K562 (cell line): ENCODE results near the gene KCNJ12. TPM values are rescaled to one million over a fixed set of nuclear protein-coding genes. Genes with fewer than 3 reads are reported as not detected.

Experiments
- ATAC-seq: fragments of 200-7000 bp; cut with Tn5 transposase; 3 replicates; pipeline ENCODE4 v1.9.1; 2020; ENCODE audit warnings: moderate library complexity
- BruUV-seq: library from RNA; stranded (reverse); fragments of 400-500 nt; replicated peaks from 2 replicates; lab custom pipeline; 2021; lab: Mats Ljungman, UMichigan
- CTCF ChIA-PET: fragments of 300-600 bp; formaldehyde crosslinking; extraction: SDS; loops from one replicate; lab custom pipeline; 2021; ENCODE audit warnings: low intra/inter-chr PET ratio; lab: Yijun Ruan, JAX
- POLR2A ChIA-PET: fragments of 300-600, 350-650 bp; sonication (Branson Sonifier 250); formaldehyde crosslinking; extraction: SDS; loops from one replicate; lab custom pipeline; 2021; ENCODE audit warnings: antibody characterized with exemption, inconsistent platforms; lab: Yijun Ruan, JAX
- DNase-seq, 4 experiments: peaks; one replicate each; pipeline versions ENCODE4 v3.0.0 to v3.0.0-alpha.2; 2011 to 2018; ENCODE audit warnings: low spot score in 3 of 4, mixed read lengths in 3 of 4; ENCODE audit errors: extremely low read depth in 1 of 4
- FAIRE-seq: peaks from 2 replicates; lab custom pipeline; 2011; peaks lifted over from hg19 to GRCh38; lab: Jason Lieb, UNC
- H2AFZ ChIP-seq: 2 replicates; pipeline ENCODE4 v1.6.0; 2011; ENCODE audit warnings: low read depth, low read length, control low read depth, inconsistent platforms
- H3K27ac ChIP-seq: fragments of 200-600 bp; 3 replicates; pipeline ENCODE4 v1.8.0; 2011; ENCODE audit warnings: low read depth, mild to moderate bottlenecking, control low read depth, inconsistent platforms, low read length, moderate library complexity, mixed read lengths; ENCODE audit errors: extremely low read depth
- H3K27me3 ChIP-seq, 2 experiments: fragments of 300-600 bp in 1 of 2; 2 replicates in 1 of 2; 3 replicates in 1 of 2; pipeline versions ENCODE4 v1.6.0 to v1.8.0; 2011; ENCODE audit warnings: inconsistent platforms in 2 of 2, low read length in 2 of 2, mild to moderate bottlenecking in 1 of 2, mixed read lengths in 1 of 2, moderate library complexity in 1 of 2; ENCODE audit not compliant: control insufficient read depth in 2 of 2, insufficient read depth in 2 of 2
- H3K36me3 ChIP-seq: fragments of 300-600 bp; 3 replicates; pipeline ENCODE4 v1.8.0; 2011; ENCODE audit warnings: mild to moderate bottlenecking, low read length, inconsistent platforms; ENCODE audit not compliant: control insufficient read depth, insufficient read depth
- H3K4me1 ChIP-seq, 2 experiments: fragments of 200-600 bp in 1 of 2; replicated peaks in 1 of 2; 2 replicates in 1 of 2; 3 replicates in 1 of 2; pipeline versions ENCODE4 v1.5.1 to v1.8.0; 2011; ENCODE audit warnings: inconsistent platforms in 2 of 2, low read length in 2 of 2, mild to moderate bottlenecking in 1 of 2, mixed read lengths in 1 of 2, moderate library complexity in 1 of 2; ENCODE audit not compliant: control insufficient read depth in 2 of 2, insufficient read depth in 2 of 2
- H3K4me2 ChIP-seq: 2 replicates; pipeline ENCODE4 v1.6.1; 2011; ENCODE audit warnings: low read length, control low read depth, inconsistent platforms, mixed read lengths; ENCODE audit not compliant: insufficient read depth
- H3K4me3 ChIP-seq: fragments of 200-600 bp; sonication (generic), shearing (Covaris generic); 2 replicates; pipeline ENCODE4 v1.5.1; 2016; ENCODE audit warnings: control low read depth, inconsistent platforms
- H3K79me2 ChIP-seq: fragments of 200-600 bp; 3 replicates; pipeline ENCODE4 v1.8.0; 2011; ENCODE audit warnings: low read length, inconsistent platforms; ENCODE audit not compliant: control insufficient read depth, insufficient read depth
- H3K9ac ChIP-seq, 2 experiments: 2 replicates each; pipeline versions ENCODE4 v1.6.0 to v1.6.1; 2011; ENCODE audit warnings: low read depth in 2 of 2, low read length in 2 of 2, control low read depth in 1 of 2, inconsistent platforms in 1 of 2, mild to moderate bottlenecking in 1 of 2, mixed read lengths in 1 of 2; ENCODE audit not compliant: insufficient read depth in 1 of 2
- H3K9me1 ChIP-seq: one replicate; pipeline ENCODE4 v1.6.0; 2011; ENCODE audit warnings: inconsistent platforms, mild to moderate bottlenecking, low read length, moderate library complexity; ENCODE audit not compliant: control insufficient read depth, insufficient read depth
- H3K9me3 ChIP-seq: replicated peaks from 2 replicates; pipeline ENCODE4 v1.5.1; 2011; ENCODE audit warnings: low read depth, low read length, inconsistent platforms; ENCODE audit not compliant: control insufficient read depth, insufficient read depth
- H4K20me1 ChIP-seq: replicated peaks from 2 replicates; pipeline ENCODE4 v1.6.1; 2011; ENCODE audit warnings: low read length, inconsistent platforms, mixed read lengths; ENCODE audit not compliant: control insufficient read depth, insufficient read depth
- ARNT ChIP-seq, 2 experiments: fragments of 450-650 bp; IDR thresholded peaks; 2 replicates each; pipeline ENCODE4 v1.6.1; 2016; ENCODE audit warnings: mild to moderate bottlenecking in 1 of 2
- BCL6 ChIP-seq: fragments of 250-450 bp; sonication (Bioruptor Pico); IDR thresholded peaks from 2 replicates; pipeline ENCODE4 v1.4.0; 2020
- E2F4 ChIP-seq: sonication (generic); formaldehyde crosslinking; IDR thresholded peaks from 2 replicates; pipeline ENCODE4 v1.8.0; 2022; ENCODE audit warnings: mild to moderate bottlenecking, low read depth, missing genetic modification reagents
- KHSRP ChIP-seq: fragments of 450-650 bp; IDR thresholded peaks from 2 replicates; pipeline ENCODE4 v1.6.1; 2017
- RBM25 ChIP-seq: fragments of 200-400 bp; formaldehyde crosslinking; IDR thresholded peaks from 2 replicates; pipeline ENCODE4 v1.6.1; 2018; ENCODE audit warnings: low read length, low read depth, moderate library complexity; ENCODE audit not compliant: severe bottlenecking
- TAL1 ChIP-seq: fragments of 450-650 bp; IDR thresholded peaks from 2 replicates; pipeline ENCODE4 v1.6.1; 2016; ENCODE audit warnings: mild to moderate bottlenecking
- ZBTB1 ChIP-seq: sonication (generic); formaldehyde crosslinking; IDR thresholded peaks from 2 replicates; pipeline ENCODE4 v1.8.1; 2023; ENCODE audit warnings: missing genetic modification reagents, low read depth, mild to moderate bottlenecking, borderline replicate concordance
- ZNF354B ChIP-seq: fragments of 250-450 bp; sonication (Bioruptor Pico); IDR thresholded peaks from 2 replicates; pipeline ENCODE4 v1.4.0; 2020
- ZNF76 ChIP-seq: fragments of 250-450 bp; sonication (Bioruptor Pico); IDR thresholded peaks from 2 replicates; pipeline ENCODE4 v1.4.0; 2020; ENCODE audit warnings: mild to moderate bottlenecking, moderate library complexity, borderline replicate concordance
- WGBS: fragments of 100-300 bp; shearing (Covaris generic); methylation state at CpG from one replicate; pipeline ENCODE4 v1.1.6; 2016; ENCODE audit warnings: low coverage, mixed read lengths; ENCODE audit not compliant: insufficient coverage; ENCODE audit errors: missing lambda C conversion rate; 5-methylcytosine and 5-hydroxymethylcytosine counted together
- in situ Hi-C: fragments of 300-500 bp; cut with MboI; formaldehyde crosslinking; loops from 4 replicates; pipeline ENCODE4 v1.15.0; 2018; ENCODE audit warnings: inconsistent platforms, mixed read lengths
- intact Hi-C: fragments of 100-400 bp; cut with micrococcal nuclease; formaldehyde crosslinking; loops from 2 replicates; pipeline ENCODE4 v1.14.2; 2022
- polyA plus RNA-seq, 8 experiments: library from polyadenylated mRNA; depleted of rRNA in 4 of 8; stranded (reverse) in 5 of 8; unstranded in 3 of 8; fragments of >200 nt; fragmentation: Nextera tagmentation in 2 of 8; fragmentation: Illumina TruSeq in 1 of 8; extraction: Ambion mirVana in 2 of 8; extraction: Trizol in 1 of 8; gene quantifications; 2 replicates each; pipeline versions ENCODE4 v1.2.1 to v1.2.3, GENCODE V29; 2011 to 2014; ENCODE audit warnings: inconsistent platforms in 1 of 8, missing spikeins in 1 of 8
- total RNA-seq, 7 experiments: library from RNA; depleted of rRNA in 6 of 7; stranded (reverse); fragments of >200 nt in 6 of 7; fragmentation: Illumina TruSeq in 2 of 7; extraction: Trizol in 2 of 7; gene quantifications; 2 replicates each; pipeline versions ENCODE4 v1.2.1 to v1.2.3, GENCODE V29; 2011 to 2021; ENCODE audit warnings: low replicate concordance in 1 of 7

KCNJ12 gene
- total and polyA plus RNA-seq, 9 of the 15 experiments (the other 6 are each of a cell fraction or from before 2014, with no cell fraction given): 0.02 TPM; not detected in 8

- Histone ChIP-seq H3K4me3 (no peak overlapping the region), H3K36me3 (no peaks in the 10 kb centered on the region), H3K9me3 (no peaks in the 10 kb centered on the region), H4K20me1 (no peaks in the 10 kb centered on the region; the same call in none of the 2 replicates), H3K79me2 (no peaks in the 10 kb centered on the region), H3K9ac (no peak overlapping the region), H3K27me3 (peaks cover 0 to 44% of the 10 kb centered on the region in 2 experiments; a peak in 3 of 5 replicates), H3K4me1 (peaks cover 0 to 23% of the 10 kb centered on the region in 2 experiments; a peak in 2 of 5 replicates), H3K27ac (no peak overlapping the region), H3K4me2 (no peak overlapping the region), H2AFZ (no peak overlapping the region), H3K9me1 (no peaks in the 10 kb centered on the region)
- WGBS: 10% methylated on average over 5 of the region's 8 CpGs
- FAIRE-seq: no peak
- CTCF ChIA-PET: no interaction called here
- in situ Hi-C loops (no loop called here), intact Hi-C loops (no loop called here)
- DNase-seq: no peak
- TF ChIP-seq KHSRP: no peak
- peak; percentile 74 for TF ChIP-seq RBM25
- POLR2A ChIA-PET: interaction anchor here (0.9 kb wide), 1 partner anchor 23 kb away, joined by 3 read pairs; no protein-coding TSS in a partner anchor
- no peak for ATAC-seq
- BruUV-seq: no TSS peak
Measured at GRCh38 chr17:21374441-21375161, 1.6 kb upstream of the KCNJ12 start.

GRCh38 chr17:21375162-21375560 lies 996 bp upstream of the KCNJ12 start:
- no peaks in the 10 kb centered on the region for H3K79me2 ChIP-seq
- H3K4me3 ChIP-seq: no peak overlapping the region
- ATAC-seq: no peak
- peaks cover 0 to 44% of the 10 kb centered on the region in 2 experiments; a peak in 3 of 5 replicates for H3K27me3 ChIP-seq
- no peak overlapping the region for H3K27ac ChIP-seq
- H2AFZ ChIP-seq: no peak overlapping the region
- 18% methylated on average over 7 of the region's 7 CpGs for WGBS
- no peak for DNase-seq
- FAIRE-seq: no peak
- peaks cover 0 to 23% of the 10 kb centered on the region in 2 experiments; a peak in 2 of 5 replicates for H3K4me1 ChIP-seq
- ChIA-PET CTCF (no interaction called here), POLR2A (no interaction called here)
- no peak overlapping the region for H3K4me2 ChIP-seq
- in situ Hi-C loops: no loop called here
- no peak overlapping the region for H3K9ac ChIP-seq
- no peaks in the 10 kb centered on the region for H3K9me1 ChIP-seq
- intact Hi-C loops: no loop called here
- H4K20me1 ChIP-seq: no peaks in the 10 kb centered on the region; the same call in none of the 2 replicates
- no peaks in the 10 kb centered on the region for H3K36me3 ChIP-seq
- BruUV-seq: no TSS peak
- H3K9me3 ChIP-seq: no peaks in the 10 kb centered on the region
- TF ChIP-seq BCL6 (no peak), ZNF354B (CRISPR knock-in tag) (no peak), ARNT (IDR thresholded peaks at IDR 0.05) (no peak), TAL1 (no peak), ZNF76 (no peak), E2F4 (CRISPR knock-in tag) (no peak), ZBTB1 (no peak)
